Uterus (tissue), 4 donors: ENCODE data around the gene GABRB1. TPM values are rescaled to one million over a fixed set of nuclear protein-coding genes. Genes with fewer than 3 reads are reported as not detected.

Source experiments
- DNase-seq, 2 donors: peaks; one replicate each; pipeline ENCODE4 v3.0.0-alpha.2; 2019 to 2020
- H3K27ac ChIP-seq, 2 donors: fragments of 200-600 bp; sonication (generic); 1 replicate in 1 of 2; 2 replicates in 1 of 2; pipeline ENCODE4 v1.5.1; 2016 to 2018
- H3K27me3 ChIP-seq, 2 donors: fragments of 200-600 bp; sonication (generic); one replicate each; pipeline ENCODE4 v1.5.1; 2018 to 2019; ENCODE audit warnings: control low read depth in 1 of 2
- H3K36me3 ChIP-seq, 2 donors: fragments of 200-600 bp; sonication (generic); one replicate each; pipeline ENCODE4 v1.5.1; 2019; ENCODE audit warnings: control low read depth in 1 of 2
- H3K4me1 ChIP-seq, 2 donors: fragments of 200-600 bp; sonication (generic); one replicate each; pipeline ENCODE4 v1.5.1; 2018 to 2019; ENCODE audit warnings: control low read depth in 1 of 2
- H3K4me3 ChIP-seq, 2 donors: fragments of 200-600 bp; sonication (generic); 1 replicate in 1 of 2; 2 replicates in 1 of 2; pipeline ENCODE4 v1.5.1; 2018 to 2019; ENCODE audit warnings: mild to moderate bottlenecking in 1 of 2
- H3K9me3 ChIP-seq, 2 donors: fragments of 200-600 bp; sonication (generic); one replicate each; pipeline ENCODE4 v1.5.1; 2019; ENCODE audit warnings: control low read depth in 1 of 2
- CTCF ChIP-seq, 4 experiments: fragments of 200-600 bp in 2 of 4; fragments of 450-650 bp in 2 of 4; sonication (generic) in 2 of 4; IDR thresholded peaks; one replicate each; pipeline ENCODE4 v1.5.1; 2016 to 2019; ENCODE audit warnings: antibody characterized with exemption in 4 of 4, mild to moderate bottlenecking in 2 of 4, moderate library complexity in 1 of 4
- POLR2A ChIP-seq, 2 donors: fragments of 450-650 bp; IDR thresholded peaks; one replicate each; pipeline ENCODE4 v1.6.1; 2016; ENCODE audit warnings: antibody characterized with exemption in 2 of 2, mild to moderate bottlenecking in 1 of 2, moderate library complexity in 1 of 2
- intact Hi-C: fragments of 100-400 bp; cut with DNase I; formaldehyde crosslinking; loops from one replicate; pipeline ENCODE4 v1.15.1; 2023; ENCODE audit warnings: low total_unique reads
- total RNA-seq, 4 donors: library from RNA; depleted of rRNA in 3 of 4; stranded (reverse); fragments of >200 nt in 3 of 4; gene quantifications; one replicate each; pipeline versions ENCODE4 v1.1.0 to v1.2.4, GENCODE V29; 2014 to 2023
- donor health status: DM: yes; HTN: yes; CAD: no.

The GABRB1 gene
- total RNA-seq, 4 donors from 2014 or later, result 1.2 to 1.5 TPM; not detected in 2

GRCh38 chr4:47184083-47184482 lies 152.7 kb downstream of the GABRB1 start:
- Histone ChIP-seq H3K4me3 (no peak overlapping the region), H3K27ac (no peak overlapping the region), H3K27me3 (no peaks in the 10 kb centered on the region), H3K36me3 (no peaks in the 10 kb centered on the region), H3K9me3 (no peaks in the 10 kb centered on the region), H3K4me1 (no peaks in the 10 kb centered on the region)
- no peak for DNase-seq
- intact Hi-C loops, result no loop called here
- TF ChIP-seq POLR2A (IDR thresholded peaks at IDR 0.05), result no peak
- no peak for TF ChIP-seq CTCF (IDR thresholded peaks at IDR 0.05)

GRCh38 chr4:47185761-47186160 lies 154.4 kb downstream of the GABRB1 start:
- DNase-seq, result no peak
- Histone ChIP-seq H3K36me3 (no peaks in the 10 kb centered on the region), H3K4me1 (no peaks in the 10 kb centered on the region), H3K9me3 (no peaks in the 10 kb centered on the region), H3K27me3 (no peaks in the 10 kb centered on the region), H3K4me3 (no peak overlapping the region), H3K27ac (no peak overlapping the region)
- intact Hi-C loops, result no loop called here
- TF ChIP-seq POLR2A (IDR thresholded peaks at IDR 0.05), result no peak

GRCh38 chr4:47187608-47188007 lies 156.2 kb downstream of the GABRB1 start:
- Histone ChIP-seq H3K9me3 (no peaks in the 10 kb centered on the region), H3K4me3 (no peak overlapping the region), H3K4me1 (no peaks in the 10 kb centered on the region), H3K36me3 (no peaks in the 10 kb centered on the region), H3K27ac (no peak overlapping the region), H3K27me3 (no peaks in the 10 kb centered on the region)
- intact Hi-C loops, result no loop called here
- TF ChIP-seq POLR2A (IDR thresholded peaks at IDR 0.05) (no peak), CTCF (IDR thresholded peaks at IDR 0.05) (no peak)
- DNase-seq, result no peak

GRCh38 chr4:47193179-47193578 lies 161.8 kb downstream of the GABRB1 start:
- no peaks in the 10 kb centered on the region for H3K4me1 ChIP-seq
- no peaks in the 10 kb centered on the region for H3K27me3 ChIP-seq
- H3K4me3 ChIP-seq, result no peak overlapping the region
- no peaks in the 10 kb centered on the region for H3K36me3 ChIP-seq
- TF ChIP-seq CTCF (IDR thresholded peaks at IDR 0.05) (no peak), POLR2A (IDR thresholded peaks at IDR 0.05) (no peak)
- no peaks in the 10 kb centered on the region for H3K9me3 ChIP-seq
- intact Hi-C loops, result no loop called here
- H3K27ac ChIP-seq, result no peak overlapping the region
- no peak for DNase-seq

GRCh38 chr4:47194036-47194737 lies 162.8 kb downstream of the GABRB1 start:
- TF ChIP-seq CTCF (IDR thresholded peaks at IDR 0.05) (no peak), POLR2A (IDR thresholded peaks at IDR 0.05) (no peak)
- H3K27me3 ChIP-seq, result no peaks in the 10 kb centered on the region
- no peaks in the 10 kb centered on the region for H3K36me3 ChIP-seq
- no peak overlapping the region for H3K4me3 ChIP-seq
- no peaks in the 10 kb centered on the region for H3K4me1 ChIP-seq
- no peak for DNase-seq
- H3K9me3 ChIP-seq, result no peaks in the 10 kb centered on the region
- intact Hi-C loops, result no loop called here
- H3K27ac ChIP-seq, result no peak overlapping the region

GRCh38 chr4:47195706-47196105 lies 164.3 kb downstream of the GABRB1 start:
- Histone ChIP-seq H3K27me3 (no peaks in the 10 kb centered on the region), H3K27ac (no peak overlapping the region), H3K9me3 (no peaks in the 10 kb centered on the region), H3K36me3 (no peaks in the 10 kb centered on the region), H3K4me1 (no peaks in the 10 kb centered on the region), H3K4me3 (no peak overlapping the region)
- TF ChIP-seq POLR2A (IDR thresholded peaks at IDR 0.05) (no peak), CTCF (IDR thresholded peaks at IDR 0.05) (no peak)
- no peak for DNase-seq
- intact Hi-C loops, result no loop called here
